ENCODE measurements around the gene ADAMTS4. TPM values are rescaled to one million over a fixed set of nuclear protein-coding genes. Genes with fewer than 3 reads are reported as not detected.

The ADAMTS4 gene
- total and polyA plus RNA-seq, 2 of the 4 experiments (the other 2 are of a cell fraction) = 0.39 to 0.72 TPM

DNA sequence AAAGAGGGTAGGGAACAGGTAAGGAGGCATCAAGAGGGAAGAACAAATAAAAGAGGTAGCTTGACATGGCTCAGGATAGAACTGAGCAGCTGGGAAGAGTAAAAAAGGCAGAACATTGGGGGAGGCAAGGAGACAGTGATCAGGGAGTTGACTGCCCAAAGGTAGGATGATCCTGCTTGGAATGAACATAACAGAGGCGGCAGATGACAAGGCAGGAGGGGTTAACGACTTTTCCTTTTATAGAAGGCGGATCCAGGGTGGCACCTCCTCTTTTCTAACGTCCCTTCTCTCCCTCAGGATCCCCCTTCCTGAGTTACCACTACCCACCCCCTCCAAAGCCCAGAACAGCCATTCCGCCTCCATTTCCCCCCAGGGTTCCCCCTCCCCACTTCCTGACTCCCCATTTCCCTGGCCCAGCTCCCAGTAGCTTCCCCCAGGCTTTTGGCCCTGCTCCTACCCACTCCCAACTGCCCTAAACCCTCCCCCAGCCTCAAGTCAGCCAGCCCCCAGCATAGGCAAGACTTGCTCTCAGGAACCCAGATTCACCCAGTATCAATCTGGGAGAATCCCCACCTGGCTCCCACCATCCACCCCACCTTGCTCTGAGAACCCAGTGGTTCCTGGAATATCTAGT, 769 bp upstream of the ADAMTS4 start:
- Histone ChIP-seq H2BK20ac (ENCODE audit: low read depth, low read length) (no peak overlapping the region), H3K4me1 (ENCODE audit: control insufficient read depth, insufficient read depth, low read length) (peaks cover 31% of the 10 kb centered on the region), H2BK5ac (ENCODE audit: low read depth, low read length, poor library complexity, severe bottlenecking) (no peak overlapping the region), H3K9ac (ENCODE audit: low read depth, low read length) (no peak overlapping the region), H3K4ac (ENCODE audit: low read depth, low read length) (peak overlapping the region; percentile 50), H3K4me2 (ENCODE audit: low read depth, low read length) (no peak overlapping the region), H2AFZ (replicated peaks; ENCODE audit: low read length, poor library complexity) (peak overlapping the region; percentile 94), H3K9me1 (ENCODE audit: insufficient read depth, low read length) (peaks cover 24% of the 10 kb centered on the region), H3K4me3 (ENCODE audit: insufficient read depth, low read depth, low read length) (no peak overlapping the region), H3K27me3 (ENCODE audit: control insufficient read depth, insufficient read depth, low read length) (no peaks in the 10 kb centered on the region), H2BK15ac (ENCODE audit: low read depth, low read length) (no peak overlapping the region), H4K5ac (ENCODE audit: low read depth, low read length) (no peak overlapping the region), H3K36me3 (ENCODE audit: control insufficient read depth, insufficient read depth, low read length) (peaks cover 5% of the 10 kb centered on the region; the same call in 1 of the 2 replicates), H2AK5ac (ENCODE audit: low read depth, low read length) (no peak overlapping the region; the same call in 1 of the 2 replicates), H3K56ac (ENCODE audit: extremely low read depth, insufficient read depth, low read length) (no peak overlapping the region), H3K79me1 (ENCODE audit: low read depth in 1 of 2, low read length in 2 of 2) (peaks cover 14 to 24% of the 10 kb centered on the region in 2 experiments), H4K91ac (ENCODE audit: insufficient read depth, low read depth, low read length) (0 out of 2 replicates have a peak overlapping the region, but pooled peaks have one; percentile 32), H3K18ac (ENCODE audit: low read depth, low read length) (no peak overlapping the region), H2BK120ac (ENCODE audit: low read depth, low read length) (no peak overlapping the region; the same call in 1 of the 2 replicates), H4K20me1 (ENCODE audit: insufficient read depth, low read length) (no peaks in the 10 kb centered on the region), H3K9me3 (ENCODE audit: control insufficient read depth, insufficient read depth, low read length) (no peaks in the 10 kb centered on the region), H3K14ac (replicated peaks; ENCODE audit: low read depth, low read length) (0 out of 2 replicates have a peak overlapping the region, but pooled peaks have one; percentile 24), H3K23ac (ENCODE audit: low read depth, low read length) (no peak overlapping the region), H2AK9ac (replicated peaks; ENCODE audit: low read depth, low read length, poor library complexity) (peak overlapping the region; percentile 71), H3K27ac (ENCODE audit: insufficient read depth, low read length) (no peak overlapping the region), H4K8ac (ENCODE audit: low read depth in 2 of 2, low read length in 2 of 2) (peak overlapping the region; percentile 42 to 96; a peak in 2 of 4 replicates)
- dilution Hi-C loops (cut with HindIII; ENCODE audit: low sequenced_read_pairs, unreplicated experiment) = no loop called here
- TF ChIP-seq, protein P1, sequence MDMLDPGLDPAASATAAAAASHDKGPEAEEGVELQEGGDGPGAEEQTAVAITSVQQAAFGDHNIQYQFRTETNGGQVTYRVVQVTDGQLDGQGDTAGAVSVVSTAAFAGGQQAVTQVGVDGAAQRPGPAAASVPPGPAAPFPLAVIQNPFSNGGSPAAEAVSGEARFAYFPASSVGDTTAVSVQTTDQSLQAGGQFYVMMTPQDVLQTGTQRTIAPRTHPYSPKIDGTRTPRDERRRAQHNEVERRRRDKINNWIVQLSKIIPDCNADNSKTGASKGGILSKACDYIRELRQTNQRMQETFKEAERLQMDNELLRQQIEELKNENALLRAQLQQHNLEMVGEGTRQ (IDR thresholded peaks at IDR 0.05; ENCODE audit: low read depth, low read length) = no peak
- no peak for TF ChIP-seq BHLHE40 (IDR thresholded peaks at IDR 0.05; ENCODE audit: low read depth, low read length)
- no peak for TF ChIP-seq RAD21 (IDR thresholded peaks at IDR 0.05; ENCODE audit: low read length)
- no peak for TF ChIP-seq CEBPB (IDR thresholded peaks at IDR 0.05; ENCODE audit: low read depth, low read length)
- TF ChIP-seq, protein P2, sequence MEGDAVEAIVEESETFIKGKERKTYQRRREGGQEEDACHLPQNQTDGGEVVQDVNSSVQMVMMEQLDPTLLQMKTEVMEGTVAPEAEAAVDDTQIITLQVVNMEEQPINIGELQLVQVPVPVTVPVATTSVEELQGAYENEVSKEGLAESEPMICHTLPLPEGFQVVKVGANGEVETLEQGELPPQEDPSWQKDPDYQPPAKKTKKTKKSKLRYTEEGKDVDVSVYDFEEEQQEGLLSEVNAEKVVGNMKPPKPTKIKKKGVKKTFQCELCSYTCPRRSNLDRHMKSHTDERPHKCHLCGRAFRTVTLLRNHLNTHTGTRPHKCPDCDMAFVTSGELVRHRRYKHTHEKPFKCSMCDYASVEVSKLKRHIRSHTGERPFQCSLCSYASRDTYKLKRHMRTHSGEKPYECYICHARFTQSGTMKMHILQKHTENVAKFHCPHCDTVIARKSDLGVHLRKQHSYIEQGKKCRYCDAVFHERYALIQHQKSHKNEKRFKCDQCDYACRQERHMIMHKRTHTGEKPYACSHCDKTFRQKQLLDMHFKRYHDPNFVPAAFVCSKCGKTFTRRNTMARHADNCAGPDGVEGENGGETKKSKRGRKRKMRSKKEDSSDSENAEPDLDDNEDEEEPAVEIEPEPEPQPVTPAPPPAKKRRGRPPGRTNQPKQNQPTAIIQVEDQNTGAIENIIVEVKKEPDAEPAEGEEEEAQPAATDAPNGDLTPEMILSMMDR (conservative IDR thresholded peaks at IDR 0.05; ENCODE audit: low read depth, low read length) = no peak
- no peak for TF ChIP-seq CHD1 (IDR thresholded peaks at IDR 0.05; ENCODE audit: low read depth, low read length)
- TF ChIP-seq SMC3 (IDR thresholded peaks at IDR 0.05; ENCODE audit: low read depth, low read length) = no peak
- in situ Hi-C loops (cut with MboI; ENCODE audit: low sequenced_read_pairs) = no loop called here
- POLR2A ChIA-PET (ENCODE audit: unreplicated experiment) = no interaction called here
- BruUV-seq (replicated peaks) = no TSS peak
- CTCF ChIA-PET = no interaction called here
- ATAC-seq (ENCODE audit: low read depth) (no peak), DNase-seq (no peak)
- WGBS, 2 experiments (ENCODE audit: extremely low coverage in 2 of 2, insufficient read length in 1 of 2) = 68% methylated on average over 5 of the region's 5 CpGs; no CpG with 5 or more reads in 1 of the 2 experiments
- intact Hi-C loops (cut with micrococcal nuclease) = no loop called here

Data from IMR-90 (cell line).